BE2C (cell line): ENCODE results near the gene TMEM50B.

Experiments
- DNase-seq: peaks from one replicate; pipeline ENCODE4 v3.0.0-alpha.2; 2020
- H3K27me3 ChIP-seq: fragments of 250-450 bp; sonication (Bioruptor Pico); 2 replicates; pipeline ENCODE4 v1.5.1; 2020; ENCODE audit warnings: mild to moderate bottlenecking
- H3K36me3 ChIP-seq: fragments of 250-450 bp; sonication (Bioruptor Pico); 2 replicates; pipeline ENCODE4 v1.5.1; 2020; ENCODE audit warnings: mild to moderate bottlenecking
- H3K4me1 ChIP-seq: fragments of 250-450 bp; sonication (Bioruptor Pico); 2 replicates; pipeline ENCODE4 v1.5.1; 2020
- H3K4me3 ChIP-seq: 2 replicates; pipeline ENCODE4 v1.5.1; 2011; ENCODE audit warnings: low read depth, low read length
- H3K9me3 ChIP-seq: fragments of 250-450 bp; sonication (Bioruptor Pico); 2 replicates; pipeline ENCODE4 v1.5.1; 2020
- TF ChIP-seq, protein P1 (sequence below): IDR thresholded peaks from 2 replicates; pipeline ENCODE4 v1.5.1; 2012; ENCODE audit warnings: mild to moderate bottlenecking, low read depth, low read length

TMEM50B gene

DNA sequence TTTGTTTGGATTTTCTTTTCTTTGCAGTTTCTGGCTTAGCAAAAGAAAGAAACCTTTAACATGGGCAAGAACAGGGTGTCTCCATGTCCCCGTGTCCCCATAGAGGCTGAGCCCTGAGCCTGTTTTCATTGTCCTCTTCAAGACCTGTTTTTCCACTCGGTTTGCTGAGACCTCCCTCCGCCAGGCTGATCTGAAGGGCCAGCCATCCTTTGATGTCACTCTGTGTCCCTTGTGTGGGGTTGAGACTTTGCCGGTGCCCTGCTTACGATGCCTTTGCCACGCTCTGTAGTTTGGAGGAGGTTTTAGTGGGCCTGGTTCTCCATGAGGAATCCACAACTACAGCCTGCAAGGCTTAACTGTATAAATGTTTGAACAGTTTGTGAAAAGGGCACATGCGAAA is 52.7 kb downstream of the TMEM50B start:
- Histone ChIP-seq H3K4me3 (no peak overlapping the region), H3K36me3 (peaks cover 13% of the 10 kb centered on the region), H3K4me1 (no peaks in the 10 kb centered on the region), H3K27me3 (no peaks in the 10 kb centered on the region), H3K9me3 (no peaks in the 10 kb centered on the region)
- TF ChIP-seq, protein P1, sequence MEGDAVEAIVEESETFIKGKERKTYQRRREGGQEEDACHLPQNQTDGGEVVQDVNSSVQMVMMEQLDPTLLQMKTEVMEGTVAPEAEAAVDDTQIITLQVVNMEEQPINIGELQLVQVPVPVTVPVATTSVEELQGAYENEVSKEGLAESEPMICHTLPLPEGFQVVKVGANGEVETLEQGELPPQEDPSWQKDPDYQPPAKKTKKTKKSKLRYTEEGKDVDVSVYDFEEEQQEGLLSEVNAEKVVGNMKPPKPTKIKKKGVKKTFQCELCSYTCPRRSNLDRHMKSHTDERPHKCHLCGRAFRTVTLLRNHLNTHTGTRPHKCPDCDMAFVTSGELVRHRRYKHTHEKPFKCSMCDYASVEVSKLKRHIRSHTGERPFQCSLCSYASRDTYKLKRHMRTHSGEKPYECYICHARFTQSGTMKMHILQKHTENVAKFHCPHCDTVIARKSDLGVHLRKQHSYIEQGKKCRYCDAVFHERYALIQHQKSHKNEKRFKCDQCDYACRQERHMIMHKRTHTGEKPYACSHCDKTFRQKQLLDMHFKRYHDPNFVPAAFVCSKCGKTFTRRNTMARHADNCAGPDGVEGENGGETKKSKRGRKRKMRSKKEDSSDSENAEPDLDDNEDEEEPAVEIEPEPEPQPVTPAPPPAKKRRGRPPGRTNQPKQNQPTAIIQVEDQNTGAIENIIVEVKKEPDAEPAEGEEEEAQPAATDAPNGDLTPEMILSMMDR = no peak
- no peak for DNase-seq

DNA sequence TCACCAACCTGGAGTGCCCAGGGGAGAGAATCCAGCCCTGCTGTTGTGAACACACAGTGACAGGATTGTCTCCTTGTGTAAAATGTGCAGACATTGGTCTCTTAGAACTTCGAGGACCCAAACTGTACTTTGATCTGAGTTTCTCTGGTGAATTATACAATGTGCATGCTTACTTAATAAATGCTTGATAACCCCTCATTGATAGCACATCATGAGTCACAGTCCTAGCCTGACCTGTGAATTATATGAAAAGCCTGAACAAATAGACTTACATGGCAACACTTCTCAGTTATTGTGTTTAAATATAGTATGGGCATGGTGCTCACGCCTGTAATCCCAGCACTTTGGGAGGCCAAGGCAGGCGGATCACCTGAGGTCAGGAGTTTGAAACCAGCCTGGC is 53.9 kb downstream of the TMEM50B start:
- Histone ChIP-seq H3K4me3 (no peak overlapping the region), H3K4me1 (no peaks in the 10 kb centered on the region), H3K9me3 (no peaks in the 10 kb centered on the region), H3K27me3 (no peaks in the 10 kb centered on the region), H3K36me3 (peaks cover 10% of the 10 kb centered on the region)
- TF ChIP-seq, protein P1 = no peak
- no peak for DNase-seq

DNA sequence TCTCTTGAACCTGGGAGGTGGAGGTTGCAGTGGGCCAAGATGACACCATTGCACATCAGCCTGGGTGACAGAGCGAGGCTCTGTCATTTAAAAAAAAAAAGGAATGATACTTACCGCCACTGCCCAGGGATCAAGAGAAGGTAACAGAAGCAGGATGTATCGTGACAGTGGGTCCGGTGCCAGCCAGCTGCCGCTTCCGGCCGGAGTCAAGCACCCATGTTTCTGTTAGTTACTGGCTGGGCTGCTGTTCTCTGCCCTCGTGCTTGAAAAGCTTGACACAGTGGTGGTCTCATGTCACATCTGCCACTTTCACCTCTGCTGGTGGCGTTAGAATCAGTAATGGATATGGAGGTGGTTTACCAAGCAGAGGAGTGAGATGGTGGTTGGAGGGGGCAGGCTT is 55.6 kb downstream of the TMEM50B start:
- H3K4me3 ChIP-seq = no peak overlapping the region
- H3K9me3 ChIP-seq = no peaks in the 10 kb centered on the region
- no peaks in the 10 kb centered on the region for H3K27me3 ChIP-seq
- H3K36me3 ChIP-seq = peaks cover 4% of the 10 kb centered on the region
- no peak for DNase-seq
- TF ChIP-seq, protein P1 = no peak
- no peaks in the 10 kb centered on the region for H3K4me1 ChIP-seq

DNA sequence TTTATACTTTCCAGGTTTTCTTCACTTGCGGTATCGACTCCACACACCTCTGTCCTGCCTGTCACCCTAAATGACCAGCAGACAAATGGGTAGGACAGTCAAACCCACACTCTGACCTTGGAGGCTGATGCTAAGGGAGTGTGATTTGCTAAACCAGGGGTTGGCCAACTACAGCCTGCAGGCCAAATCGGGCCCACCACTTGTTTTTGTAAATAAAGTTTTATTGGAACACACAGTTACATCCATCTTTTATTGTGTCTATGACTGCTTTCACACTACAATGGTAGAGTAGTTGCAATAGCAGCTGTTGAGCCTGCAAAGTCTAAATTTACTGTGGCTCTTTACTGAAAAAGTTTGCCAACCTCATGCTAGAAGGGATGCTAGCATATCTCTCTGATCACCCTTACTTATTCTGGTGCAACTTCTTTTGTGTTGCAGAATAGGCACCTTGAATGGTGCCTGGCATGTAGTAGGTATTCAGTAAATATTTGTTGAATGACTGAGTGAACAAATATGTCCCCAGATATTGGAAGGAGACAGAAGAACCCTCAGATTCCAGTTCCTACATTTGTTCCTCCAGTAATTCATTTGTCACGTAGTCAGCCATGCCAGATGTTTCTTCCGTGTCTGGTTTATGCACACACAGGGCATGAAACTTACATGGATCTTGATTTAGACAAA is 57.9 kb downstream of the TMEM50B start:
- Histone ChIP-seq H3K4me3 (no peak overlapping the region), H3K4me1 (no peaks in the 10 kb centered on the region), H3K27me3 (no peaks in the 10 kb centered on the region), H3K36me3 (peaks cover 3% of the 10 kb centered on the region), H3K9me3 (no peaks in the 10 kb centered on the region)
- TF ChIP-seq, protein P1 = no peak
- DNase-seq = no peak

DNA sequence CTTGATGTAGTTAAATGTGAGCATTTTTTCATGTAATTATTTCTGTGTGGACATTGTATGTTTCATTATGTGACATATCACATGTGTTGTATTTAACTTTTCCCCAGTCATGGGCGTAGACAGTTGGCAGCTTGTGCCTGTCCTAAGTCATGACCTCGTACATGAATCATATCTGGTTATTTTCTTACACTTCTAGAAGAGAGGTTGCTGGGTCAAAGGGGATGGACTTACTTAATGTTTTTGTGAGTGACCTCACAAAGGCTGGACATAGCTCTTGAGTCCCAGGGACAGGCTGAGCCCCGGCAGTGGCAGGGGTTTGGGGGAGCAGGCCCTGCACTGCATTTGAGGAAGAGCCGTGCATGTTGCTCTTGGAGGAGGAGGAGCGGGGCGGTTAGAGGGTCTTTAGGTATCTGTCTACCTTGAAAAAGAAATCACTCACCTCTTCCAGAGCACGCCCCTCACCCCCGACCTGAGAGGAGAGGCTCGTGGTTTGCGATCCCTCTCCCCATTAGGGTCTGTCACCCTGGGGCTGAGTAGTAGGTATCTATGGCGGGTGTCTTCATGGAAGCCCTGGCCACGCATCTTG is 60.1 kb downstream of the TMEM50B start:
- Histone ChIP-seq H3K36me3 (no peaks in the 10 kb centered on the region; the same call in none of the 2 replicates), H3K4me1 (no peaks in the 10 kb centered on the region), H3K9me3 (no peaks in the 10 kb centered on the region), H3K4me3 (no peak overlapping the region), H3K27me3 (no peaks in the 10 kb centered on the region)
- DNase-seq = no peak
- TF ChIP-seq, protein P1 = no peak

DNA sequence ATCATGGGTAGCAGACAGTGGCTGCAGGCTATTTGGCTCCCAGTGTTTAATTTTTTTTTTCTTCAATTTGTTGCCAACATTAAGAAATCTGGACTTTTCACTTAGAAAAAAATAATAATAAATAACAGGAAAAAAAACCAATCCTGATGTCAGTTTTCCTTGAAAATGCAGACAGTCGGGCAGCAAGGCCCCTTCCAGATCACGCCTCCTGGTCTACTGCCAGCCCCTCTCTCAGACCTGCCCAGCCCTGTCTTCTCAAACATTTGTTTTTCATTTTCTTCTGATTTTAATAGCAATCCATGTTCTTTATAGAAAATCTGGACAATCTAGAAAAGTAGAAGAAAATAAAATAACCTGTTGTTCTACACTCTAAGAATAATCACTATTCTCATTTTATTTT is 61.1 kb downstream of the TMEM50B start:
- no peaks in the 10 kb centered on the region for H3K9me3 ChIP-seq
- no peaks in the 10 kb centered on the region; the same call in none of the 2 replicates for H3K36me3 ChIP-seq
- H3K4me1 ChIP-seq = no peaks in the 10 kb centered on the region
- TF ChIP-seq, protein P1 = no peak
- no peak overlapping the region for H3K4me3 ChIP-seq
- H3K27me3 ChIP-seq = no peaks in the 10 kb centered on the region
- no peak for DNase-seq
